Measurements from ENCODE around the gene TMEM119. TPM values are rescaled to one million over a fixed set of nuclear protein-coding genes. Genes with fewer than 3 reads are reported as not detected.
"Not testable (repeated sequence)": the region's sequence is repeated elsewhere in the genome, so short reads cannot be mapped to it uniquely, and the experiment has no call there.

The TMEM119 gene
- total RNA-seq, 1 donor from 2014 or later: 0.47 TPM

- Mint-ChIP-seq H3K27ac (no peak overlapping the region), H3K36me3 (ENCODE audit: low read depth) (no peaks in the 10 kb centered on the region), H3K9me3 (peaks cover 12% of the 10 kb centered on the region), H3K27me3 (peaks cover 10% of the 10 kb centered on the region), H3K4me3 (no peak overlapping the region), H3K4me1 (peaks cover 9% of the 10 kb centered on the region)
- DNase-seq: no peak
- intact Hi-C loops (cut with micrococcal nuclease): no loop called here
These were observed 16.3 kb downstream of the TMEM119 start for GRCh38 chr12:108581311-108582227.

- no peaks in the 10 kb centered on the region for H3K36me3 Mint-ChIP-seq (ENCODE audit: low read depth)
- H3K4me1 Mint-ChIP-seq: peaks cover 15% of the 10 kb centered on the region
- DNase-seq: no peak
- no peak overlapping the region for H3K27ac Mint-ChIP-seq
- peaks cover 12% of the 10 kb centered on the region for H3K9me3 Mint-ChIP-seq
- H3K27me3 Mint-ChIP-seq: peaks cover 10% of the 10 kb centered on the region
- no peak overlapping the region for H3K4me3 Mint-ChIP-seq
- intact Hi-C loops (cut with micrococcal nuclease): no loop called here
These were observed 17.4 kb downstream of the TMEM119 start for GRCh38 chr12:108580531-108580930.

- Mint-ChIP-seq H3K9me3 (peaks cover 12% of the 10 kb centered on the region), H3K36me3 (ENCODE audit: low read depth) (no peaks in the 10 kb centered on the region), H3K27ac (peak overlapping the region; percentile 21), H3K27me3 (peaks cover 5% of the 10 kb centered on the region), H3K4me3 (no peak overlapping the region), H3K4me1 (peaks cover 27% of the 10 kb centered on the region)
- no peak for DNase-seq
- intact Hi-C loops (cut with micrococcal nuclease): no loop called here
These were observed 19.1 kb downstream of the TMEM119 start for GRCh38 chr12:108578813-108579212.

GRCh38 chr12:108578264-108578663 lies 19.6 kb downstream of the TMEM119 start:
- Mint-ChIP-seq H3K9me3 (peaks cover 12% of the 10 kb centered on the region), H3K27ac (no peak overlapping the region), H3K36me3 (ENCODE audit: low read depth) (no peaks in the 10 kb centered on the region), H3K4me1 (peaks cover 30% of the 10 kb centered on the region), H3K4me3 (no peak overlapping the region), H3K27me3 (peaks cover 3% of the 10 kb centered on the region)
- no peak for DNase-seq
- intact Hi-C loops (cut with micrococcal nuclease): no loop called here

- Mint-ChIP-seq H3K36me3 (ENCODE audit: low read depth) (no peaks in the 10 kb centered on the region), H3K9me3 (peaks cover 12% of the 10 kb centered on the region), H3K27me3 (peaks cover 2% of the 10 kb centered on the region), H3K4me3 (no peak overlapping the region), H3K27ac (no peak overlapping the region), H3K4me1 (peaks cover 38% of the 10 kb centered on the region)
- intact Hi-C loops (cut with micrococcal nuclease): no loop called here
- no peak for DNase-seq
These were observed 20.4 kb downstream of the TMEM119 start for GRCh38 chr12:108577458-108577857.

GRCh38 chr12:108576660-108577234 lies 21.1 kb downstream of the TMEM119 start:
- Mint-ChIP-seq H3K27ac (peak overlapping the region; percentile 42), H3K27me3 (peaks cover 2% of the 10 kb centered on the region), H3K36me3 (ENCODE audit: low read depth) (no peaks in the 10 kb centered on the region), H3K4me1 (peaks cover 42% of the 10 kb centered on the region), H3K9me3 (peaks cover 12% of the 10 kb centered on the region), H3K4me3 (no peak overlapping the region)
- no peak for DNase-seq
- intact Hi-C loops (cut with micrococcal nuclease): no loop called here

- no peak for DNase-seq
- intact Hi-C loops (cut with micrococcal nuclease): no loop called here
- Mint-ChIP-seq H3K4me3 (no peak overlapping the region), H3K36me3 (ENCODE audit: low read depth) (peaks cover 5% of the 10 kb centered on the region), H3K27ac (no peak overlapping the region), H3K27me3 (peaks cover 2% of the 10 kb centered on the region), H3K9me3 (peaks cover 12% of the 10 kb centered on the region), H3K4me1 (peaks cover 46% of the 10 kb centered on the region)
These were observed 22.5 kb downstream of the TMEM119 start for GRCh38 chr12:108575199-108575912.

- H3K36me3 Mint-ChIP-seq (ENCODE audit: low read depth): peaks cover 15% of the 10 kb centered on the region
- DNase-seq; intact Hi-C loops (cut with micrococcal nuclease); H3K4me3 Mint-ChIP-seq; H3K27me3 Mint-ChIP-seq: not testable (repeated sequence)
- peak overlapping the region; percentile 2 for H3K27ac Mint-ChIP-seq
- H3K4me1 Mint-ChIP-seq: peaks cover 52% of the 10 kb centered on the region
- H3K9me3 Mint-ChIP-seq: peaks cover 12% of the 10 kb centered on the region
These were observed 23.6 kb downstream of the TMEM119 start for GRCh38 chr12:108574276-108574675.

- no peak for DNase-seq
- Mint-ChIP-seq H3K4me1 (peaks cover 55% of the 10 kb centered on the region), H3K9me3 (peaks cover 3% of the 10 kb centered on the region), H3K36me3 (ENCODE audit: low read depth) (peaks cover 24% of the 10 kb centered on the region), H3K27ac (no peak overlapping the region), H3K4me3 (no peak overlapping the region), H3K27me3 (no peaks in the 10 kb centered on the region)
- intact Hi-C loops (cut with micrococcal nuclease): no loop called here
These were observed 24.6 kb downstream of the TMEM119 start for GRCh38 chr12:108573317-108573716.

GRCh38 chr12:108572166-108572790 lies 25.6 kb downstream of the TMEM119 start:
- intact Hi-C loops (cut with micrococcal nuclease): no loop called here
- Mint-ChIP-seq H3K27ac (no peak overlapping the region), H3K4me1 (peaks cover 62% of the 10 kb centered on the region), H3K27me3 (no peaks in the 10 kb centered on the region), H3K4me3 (no peak overlapping the region), H3K36me3 (ENCODE audit: low read depth) (peaks cover 31% of the 10 kb centered on the region), H3K9me3 (no peaks in the 10 kb centered on the region)
- DNase-seq: no peak

GRCh38 chr12:108571609-108572165 lies 26.2 kb downstream of the TMEM119 start:
- Mint-ChIP-seq H3K27ac (no peak overlapping the region), H3K36me3 (ENCODE audit: low read depth) (peaks cover 37% of the 10 kb centered on the region), H3K27me3 (no peaks in the 10 kb centered on the region), H3K4me3 (no peak overlapping the region), H3K9me3 (no peaks in the 10 kb centered on the region), H3K4me1 (peaks cover 62% of the 10 kb centered on the region)
- DNase-seq: no peak
- intact Hi-C loops (cut with micrococcal nuclease): no loop called here

GRCh38 chr12:108570743-108571608 lies 26.9 kb downstream of the TMEM119 start:
- DNase-seq: no peak
- H3K4me1 Mint-ChIP-seq: peaks cover 56% of the 10 kb centered on the region
- H3K27ac Mint-ChIP-seq: no peak overlapping the region
- H3K4me3 Mint-ChIP-seq: no peak overlapping the region
- H3K27me3 Mint-ChIP-seq: no peaks in the 10 kb centered on the region
- H3K36me3 Mint-ChIP-seq (ENCODE audit: low read depth): peaks cover 41% of the 10 kb centered on the region
- no peaks in the 10 kb centered on the region for H3K9me3 Mint-ChIP-seq
- intact Hi-C loops (cut with micrococcal nuclease): no loop called here

Data from activated CD4-positive, alpha-beta T cell treated with anti-CD3 and anti-CD28 coated beads, Interleukin-2, amount 10 ng/mL, durations not matched to agents 24 days and 14 days (primary cell).